Measurements from ENCODE around the gene IQSEC3.

Gene IQSEC3

DNA sequence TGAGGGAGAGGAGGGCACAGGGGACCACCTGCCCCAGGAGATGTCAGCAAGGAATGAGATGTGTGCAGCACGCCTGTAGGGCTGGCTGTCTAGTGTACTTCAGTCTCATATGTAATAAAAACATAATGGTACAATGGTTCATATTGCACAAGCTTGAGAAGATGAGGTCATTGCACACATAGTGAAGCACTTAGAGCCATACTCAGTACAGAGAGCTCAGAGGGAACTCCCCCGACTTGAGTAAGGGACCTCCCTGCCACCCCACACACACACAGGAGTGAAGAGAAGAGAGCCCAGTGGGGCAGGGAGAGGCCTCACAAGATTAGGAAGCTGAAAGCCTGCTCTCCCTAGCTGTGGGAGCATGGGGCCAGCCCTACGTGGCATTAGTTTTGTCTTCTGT lies 85.9 kb downstream of the IQSEC3 start:
- no peaks in the 10 kb centered on the region for H3K27me3 Mint-ChIP-seq
- no peak overlapping the region for H3K27ac Mint-ChIP-seq
- H3K4me1 Mint-ChIP-seq, result peaks cover 5% of the 10 kb centered on the region
- no peaks in the 10 kb centered on the region for H3K36me3 Mint-ChIP-seq
- no peak overlapping the region for H3K4me3 Mint-ChIP-seq
- no peaks in the 10 kb centered on the region for H3K9me3 Mint-ChIP-seq

DNA sequence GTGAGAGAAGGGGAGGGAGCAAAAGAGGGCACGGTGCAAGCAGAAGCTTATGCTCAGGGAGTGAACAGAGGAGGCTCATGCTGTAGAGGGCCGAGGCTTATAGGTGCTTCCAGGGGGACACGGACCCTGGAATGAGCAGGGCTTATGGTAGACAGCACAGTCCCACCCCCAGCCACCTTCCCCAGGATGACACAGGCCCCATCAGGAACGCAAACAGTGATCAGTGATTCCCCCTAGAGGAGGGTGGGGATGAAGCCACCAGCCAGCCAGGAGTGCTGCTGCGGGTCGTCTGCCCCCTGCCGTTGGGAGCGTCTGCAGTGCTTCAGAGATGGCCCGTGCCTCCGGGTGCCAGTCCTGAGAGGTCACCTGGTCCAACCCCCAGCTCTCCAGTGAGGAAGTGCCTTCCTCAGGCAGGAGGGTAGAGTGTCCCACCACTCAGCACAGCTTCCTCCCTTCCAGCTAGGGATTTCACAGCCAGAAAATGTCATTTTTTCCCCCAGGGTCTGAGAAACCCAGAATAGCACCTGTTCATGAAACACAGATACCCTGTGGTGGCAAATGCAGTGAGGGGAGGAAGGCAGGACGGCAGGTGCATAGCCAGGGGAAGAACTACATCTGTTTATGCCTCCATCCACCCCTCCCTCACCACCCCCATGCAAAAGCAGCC lies 86.6 kb downstream of the IQSEC3 start:
- H3K4me1 Mint-ChIP-seq, result peaks cover 5% of the 10 kb centered on the region
- no peak overlapping the region for H3K27ac Mint-ChIP-seq
- no peaks in the 10 kb centered on the region for H3K36me3 Mint-ChIP-seq
- no peaks in the 10 kb centered on the region for H3K9me3 Mint-ChIP-seq
- no peak overlapping the region for H3K4me3 Mint-ChIP-seq
- no peaks in the 10 kb centered on the region for H3K27me3 Mint-ChIP-seq

DNA sequence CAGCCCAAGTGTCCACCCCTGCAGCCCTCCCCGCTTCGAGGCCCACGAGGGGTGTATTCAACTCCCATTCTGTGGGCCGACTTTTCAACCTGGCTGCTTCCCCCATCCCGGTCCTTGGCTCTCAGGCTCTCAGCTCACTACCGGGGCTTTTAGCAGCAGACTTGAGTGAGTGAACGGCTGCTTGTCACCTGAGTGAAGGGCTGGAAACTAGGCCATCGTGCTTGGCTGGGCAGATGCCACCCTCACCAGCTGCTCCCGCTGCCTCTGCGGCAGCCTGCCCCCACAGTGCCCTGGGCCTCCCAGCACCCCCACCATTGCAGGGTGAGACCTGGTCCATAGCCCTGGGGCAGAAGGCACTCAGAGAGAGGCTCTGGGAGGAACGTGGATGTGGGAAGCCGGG lies 87.5 kb downstream of the IQSEC3 start:
- Mint-ChIP-seq H3K27ac (no peak overlapping the region), H3K4me1 (peaks cover 5% of the 10 kb centered on the region), H3K4me3 (no peak overlapping the region), H3K36me3 (no peaks in the 10 kb centered on the region), H3K27me3 (no peaks in the 10 kb centered on the region), H3K9me3 (no peaks in the 10 kb centered on the region)

DNA sequence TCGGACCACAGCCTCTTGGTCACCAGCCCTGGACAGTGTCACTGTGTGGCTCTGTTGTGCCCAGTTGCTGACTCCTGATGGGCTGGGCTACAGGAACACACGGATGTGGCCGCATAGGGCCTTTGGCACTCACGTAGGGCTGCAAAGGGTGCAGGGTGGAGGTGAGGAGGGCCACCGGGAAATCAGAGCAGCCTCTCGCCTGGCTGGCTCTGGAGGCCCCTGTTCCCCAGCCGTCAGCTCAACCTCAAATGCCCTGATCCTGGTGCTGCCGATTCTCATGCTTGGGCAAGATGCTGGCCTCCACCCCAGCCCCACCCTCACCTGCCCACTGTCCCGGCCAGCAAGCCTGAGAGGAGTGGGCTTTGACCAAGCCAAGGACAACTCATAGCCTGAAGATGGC lies 88.4 kb downstream of the IQSEC3 start:
- H3K4me1 Mint-ChIP-seq, result peaks cover 5% of the 10 kb centered on the region
- H3K36me3 Mint-ChIP-seq, result no peaks in the 10 kb centered on the region
- H3K27me3 Mint-ChIP-seq, result no peaks in the 10 kb centered on the region
- no peak overlapping the region for H3K4me3 Mint-ChIP-seq
- peak overlapping the region; percentile 48 for H3K27ac Mint-ChIP-seq
- H3K9me3 Mint-ChIP-seq, result no peaks in the 10 kb centered on the region

DNA sequence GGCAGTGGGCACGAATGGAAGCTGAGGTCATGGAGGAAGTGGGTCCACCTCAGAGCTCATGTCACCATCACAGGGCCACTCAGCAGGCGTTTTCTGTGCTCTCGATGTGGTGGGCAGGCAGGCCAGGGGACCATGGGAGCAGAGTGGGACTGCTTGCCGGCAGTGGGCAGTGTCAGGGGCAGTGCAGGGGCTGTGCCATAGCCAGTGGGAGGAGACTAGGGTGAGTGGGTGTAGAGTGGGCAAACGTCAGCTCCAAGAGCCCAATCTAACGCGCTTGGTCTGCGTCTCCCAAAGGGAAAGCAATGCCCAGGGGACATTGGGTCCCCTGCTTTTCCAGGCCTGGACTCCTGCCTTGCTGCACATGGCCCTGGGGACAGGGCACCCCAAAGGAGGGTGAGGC lies 89.1 kb downstream of the IQSEC3 start:
- no peak overlapping the region for H3K27ac Mint-ChIP-seq
- no peaks in the 10 kb centered on the region for H3K36me3 Mint-ChIP-seq
- H3K4me3 Mint-ChIP-seq, result no peak overlapping the region
- no peaks in the 10 kb centered on the region for H3K9me3 Mint-ChIP-seq
- no peaks in the 10 kb centered on the region for H3K27me3 Mint-ChIP-seq
- peaks cover 5% of the 10 kb centered on the region for H3K4me1 Mint-ChIP-seq

DNA sequence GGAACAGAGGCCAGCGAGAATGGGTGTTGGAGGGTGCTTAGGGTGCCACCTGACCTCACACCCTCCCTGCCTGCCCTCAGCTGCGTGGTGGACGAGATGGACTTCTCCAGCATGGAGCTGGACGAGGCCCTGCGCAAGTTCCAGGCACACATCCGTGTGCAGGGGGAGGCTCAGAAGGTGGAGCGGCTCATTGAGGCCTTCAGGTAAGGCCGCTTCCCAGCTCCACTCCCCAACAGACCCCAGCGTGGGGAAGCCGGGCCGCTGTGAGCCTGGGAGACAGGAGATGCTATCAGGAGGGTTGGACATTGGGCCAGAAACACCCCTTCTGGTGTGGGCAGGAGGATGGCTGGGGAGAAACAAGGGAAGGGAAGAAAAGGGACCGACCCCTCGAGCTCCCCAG lies 90.4 kb downstream of the IQSEC3 start:
- Mint-ChIP-seq H3K4me1 (peaks cover 5% of the 10 kb centered on the region), H3K4me3 (no peak overlapping the region), H3K27me3 (no peaks in the 10 kb centered on the region), H3K27ac (no peak overlapping the region), H3K9me3 (no peaks in the 10 kb centered on the region), H3K36me3 (no peaks in the 10 kb centered on the region)

DNA sequence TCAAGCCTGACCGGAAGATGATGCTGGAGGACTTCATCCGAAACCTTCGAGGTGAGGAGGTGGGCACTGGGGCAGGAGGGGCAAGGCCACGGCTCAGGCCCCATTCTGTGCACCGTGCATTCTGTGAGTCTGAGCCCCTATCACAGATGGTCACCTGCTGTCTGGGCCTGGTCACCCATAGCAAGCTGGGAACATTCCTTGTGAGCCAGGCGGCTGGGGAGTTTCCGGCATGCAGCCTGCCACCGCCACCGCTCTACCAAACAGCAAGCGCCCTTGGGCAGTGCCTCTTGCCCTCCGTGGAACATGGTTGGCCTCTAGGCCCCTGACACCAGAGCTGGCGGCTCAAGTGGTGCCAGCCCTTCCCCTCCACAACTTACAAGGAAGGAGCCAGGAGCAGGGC lies 91.1 kb downstream of the IQSEC3 start:
- Mint-ChIP-seq H3K36me3 (no peaks in the 10 kb centered on the region), H3K27me3 (no peaks in the 10 kb centered on the region), H3K9me3 (no peaks in the 10 kb centered on the region), H3K4me3 (no peak overlapping the region), H3K27ac (no peak overlapping the region), H3K4me1 (peaks cover 3% of the 10 kb centered on the region)

DNA sequence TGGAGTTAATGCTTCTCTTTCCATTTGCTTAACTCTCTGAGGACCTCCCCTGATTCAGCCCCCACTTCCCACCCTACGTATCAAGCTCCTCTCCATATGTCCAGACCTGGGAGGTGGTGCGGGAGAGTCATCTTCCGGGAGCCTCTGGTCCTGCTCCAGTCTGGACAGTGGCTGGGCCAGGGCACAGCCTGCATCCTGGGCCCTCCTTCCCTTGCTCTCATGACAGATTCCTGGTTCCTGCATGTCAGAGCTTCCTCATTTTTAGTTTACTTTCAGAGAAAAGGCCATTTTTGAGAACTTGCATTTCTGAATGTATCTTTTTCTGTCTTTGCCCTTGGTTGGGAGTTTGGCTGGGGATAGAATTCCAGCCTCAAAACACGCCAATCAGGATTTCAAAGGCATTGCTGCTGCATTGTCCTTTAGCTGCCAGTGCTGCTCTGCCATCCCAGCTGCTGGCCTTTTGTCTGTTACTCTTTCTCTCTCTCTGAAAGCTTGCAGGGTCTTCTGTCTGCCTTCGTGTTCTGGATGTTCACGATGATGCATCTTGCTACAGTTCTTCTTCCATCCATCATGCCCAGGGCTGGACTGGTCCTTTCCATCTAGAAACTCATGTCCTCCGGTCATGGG lies 92.7 kb downstream of the IQSEC3 start:
- H3K27ac Mint-ChIP-seq, result no peak overlapping the region
- H3K4me1 Mint-ChIP-seq, result no peaks in the 10 kb centered on the region
- H3K36me3 Mint-ChIP-seq, result no peaks in the 10 kb centered on the region
- H3K4me3 Mint-ChIP-seq, result no peak overlapping the region
- H3K27me3 Mint-ChIP-seq, result no peaks in the 10 kb centered on the region
- no peaks in the 10 kb centered on the region for H3K9me3 Mint-ChIP-seq

DNA sequence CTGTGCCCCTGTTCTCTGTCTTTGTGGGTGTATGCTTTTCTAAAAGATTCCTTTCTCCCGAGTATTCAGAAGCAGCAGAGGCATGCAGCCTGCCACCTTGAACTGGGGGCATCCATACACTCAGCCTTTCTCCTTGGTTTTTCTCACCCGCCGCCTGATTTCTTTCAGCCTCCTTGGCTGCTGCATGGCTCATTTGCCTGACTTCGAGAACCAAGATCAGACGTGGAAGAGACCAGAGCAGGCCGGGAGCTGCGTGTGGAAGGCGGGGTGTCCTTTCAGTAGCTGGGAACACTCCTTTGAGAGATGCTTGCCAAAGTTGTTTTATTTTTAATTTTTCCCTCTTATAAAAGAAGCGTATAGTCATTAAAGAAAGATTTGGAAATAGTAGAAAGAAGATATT lies 94.3 kb downstream of the IQSEC3 start:
- no peak overlapping the region for H3K27ac Mint-ChIP-seq
- H3K27me3 Mint-ChIP-seq, result no peaks in the 10 kb centered on the region
- H3K36me3 Mint-ChIP-seq, result no peaks in the 10 kb centered on the region
- no peaks in the 10 kb centered on the region for H3K9me3 Mint-ChIP-seq
- H3K4me3 Mint-ChIP-seq, result no peak overlapping the region
- no peaks in the 10 kb centered on the region for H3K4me1 Mint-ChIP-seq

DNA sequence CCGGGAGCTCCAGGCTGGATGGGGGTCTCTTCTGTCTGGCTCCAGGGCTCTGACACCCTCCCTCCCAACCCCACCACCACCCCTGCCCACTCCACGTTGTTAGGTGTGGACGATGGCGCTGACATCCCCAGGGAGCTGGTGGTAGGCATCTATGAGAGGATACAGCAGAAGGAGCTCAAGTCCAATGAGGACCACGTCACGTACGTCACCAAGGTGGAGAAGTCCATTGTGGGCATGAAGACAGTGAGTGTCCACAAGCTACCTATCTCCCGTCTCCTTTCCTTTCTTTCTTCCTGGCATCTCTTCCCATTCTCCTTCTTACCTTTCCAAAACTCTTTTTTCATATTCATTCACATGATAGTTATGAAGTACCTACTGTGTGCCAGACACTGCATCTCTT lies 95.3 kb downstream of the IQSEC3 start:
- H3K27me3 Mint-ChIP-seq, result no peaks in the 10 kb centered on the region
- no peak overlapping the region for H3K4me3 Mint-ChIP-seq
- no peaks in the 10 kb centered on the region for H3K4me1 Mint-ChIP-seq
- no peak overlapping the region for H3K27ac Mint-ChIP-seq
- no peaks in the 10 kb centered on the region for H3K36me3 Mint-ChIP-seq
- H3K9me3 Mint-ChIP-seq, result no peaks in the 10 kb centered on the region

DNA sequence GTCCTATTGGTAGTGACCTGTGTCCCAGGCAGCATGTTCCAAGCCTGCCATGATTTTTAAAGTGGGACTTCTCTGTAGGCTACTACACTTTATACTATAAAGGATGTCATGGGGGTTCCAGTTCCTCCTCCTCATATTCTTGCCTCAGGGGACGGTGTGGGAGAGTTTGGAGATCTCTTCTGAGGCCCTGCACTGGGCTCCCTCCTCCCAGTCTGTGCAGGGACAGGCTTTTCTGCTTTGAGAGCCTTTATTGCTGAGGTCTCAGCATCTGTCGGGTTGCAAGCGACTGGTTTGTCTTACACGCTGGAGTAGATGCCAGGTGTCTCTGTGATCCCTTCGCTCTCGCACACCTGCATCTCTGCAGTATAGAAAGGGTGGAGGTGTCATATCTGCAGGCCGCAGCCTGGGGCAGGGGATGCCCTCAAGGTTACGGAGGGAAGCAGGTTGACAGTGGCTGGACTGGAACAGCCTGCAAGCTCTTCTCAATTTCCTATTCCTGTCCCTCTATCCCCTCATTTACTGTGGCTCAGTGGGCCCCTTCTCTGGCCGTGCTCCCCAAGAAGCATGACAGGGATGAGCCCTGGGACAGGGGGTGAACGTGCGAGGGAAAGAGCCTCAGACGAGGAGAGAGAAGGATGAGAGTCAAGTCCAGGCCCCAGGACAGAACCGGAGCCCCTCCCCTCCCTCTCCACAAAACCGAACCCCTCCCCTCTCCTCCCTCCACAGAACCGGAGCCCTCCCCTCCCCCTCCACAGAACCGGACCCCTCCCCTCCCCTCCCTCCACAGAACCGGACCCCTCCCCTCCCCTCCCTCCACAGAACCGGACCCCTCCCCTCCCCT lies 96.1 kb downstream of the IQSEC3 start:
- no peak overlapping the region for H3K4me3 Mint-ChIP-seq

DNA sequence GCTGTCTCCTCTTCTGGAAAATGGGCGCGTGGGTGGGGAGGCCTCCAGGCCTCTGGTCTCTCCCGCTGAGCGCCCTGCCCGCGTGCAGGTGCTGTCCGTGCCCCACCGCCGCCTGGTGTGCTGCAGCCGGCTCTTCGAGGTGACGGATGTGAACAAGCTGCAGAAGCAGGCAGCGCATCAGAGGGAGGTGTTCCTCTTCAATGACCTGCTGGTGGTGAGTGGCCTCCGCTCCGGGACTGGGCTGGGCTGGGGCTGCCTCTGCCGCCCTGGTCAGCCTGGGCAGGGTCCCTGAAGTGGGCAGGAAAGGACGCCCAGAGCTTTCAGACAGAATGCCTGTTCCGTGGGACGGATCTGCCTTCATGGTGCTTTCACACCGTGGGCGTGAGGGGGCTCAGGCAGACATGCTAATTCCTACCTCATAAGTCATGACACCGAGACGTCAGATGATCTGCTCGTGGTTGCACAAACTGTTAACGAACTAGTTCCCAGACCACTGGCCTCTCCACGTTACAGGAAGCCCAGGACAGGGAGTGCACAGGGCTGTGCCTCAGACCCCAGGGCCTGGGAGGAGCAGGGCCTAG lies 96.9 kb downstream of the IQSEC3 start:
- Mint-ChIP-seq H3K27me3 (no peaks in the 10 kb centered on the region), H3K27ac (no peak overlapping the region), H3K36me3 (no peaks in the 10 kb centered on the region), H3K9me3 (no peaks in the 10 kb centered on the region), H3K4me3 (no peak overlapping the region), H3K4me1 (peaks cover 1% of the 10 kb centered on the region)

More for the DNA sequence above, 96.1 kb downstream of the IQSEC3 start:
- Mint-ChIP-seq H3K9me3 (no peaks in the 10 kb centered on the region), H3K36me3 (no peaks in the 10 kb centered on the region), H3K27me3 (no peaks in the 10 kb centered on the region), H3K27ac (no peak overlapping the region), H3K4me1 (no peaks in the 10 kb centered on the region)

DNA sequence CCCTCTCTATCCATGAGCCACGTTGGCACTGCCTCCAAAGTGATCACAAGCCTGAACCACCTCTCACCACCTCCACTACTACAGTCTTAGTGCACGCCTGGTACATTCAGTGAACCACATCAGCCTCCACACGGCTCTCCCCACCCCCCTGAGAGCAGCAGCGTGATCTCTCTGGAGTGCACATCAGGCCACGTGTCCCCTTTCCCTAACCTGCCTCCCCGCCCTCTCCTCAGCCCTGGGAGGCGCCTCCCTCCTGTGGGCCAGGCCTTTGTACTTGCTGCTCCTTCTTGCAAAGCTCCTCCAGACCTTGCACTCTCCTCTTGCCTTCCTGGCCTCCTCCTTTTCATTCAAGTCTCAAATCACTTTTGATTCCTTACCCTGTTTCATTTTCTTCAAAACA lies 97.6 kb downstream of the IQSEC3 start:
- Mint-ChIP-seq H3K4me3 (no peak overlapping the region), H3K36me3 (no peaks in the 10 kb centered on the region), H3K9me3 (no peaks in the 10 kb centered on the region), H3K27ac (no peak overlapping the region), H3K4me1 (peaks cover 9% of the 10 kb centered on the region), H3K27me3 (no peaks in the 10 kb centered on the region)

DNA sequence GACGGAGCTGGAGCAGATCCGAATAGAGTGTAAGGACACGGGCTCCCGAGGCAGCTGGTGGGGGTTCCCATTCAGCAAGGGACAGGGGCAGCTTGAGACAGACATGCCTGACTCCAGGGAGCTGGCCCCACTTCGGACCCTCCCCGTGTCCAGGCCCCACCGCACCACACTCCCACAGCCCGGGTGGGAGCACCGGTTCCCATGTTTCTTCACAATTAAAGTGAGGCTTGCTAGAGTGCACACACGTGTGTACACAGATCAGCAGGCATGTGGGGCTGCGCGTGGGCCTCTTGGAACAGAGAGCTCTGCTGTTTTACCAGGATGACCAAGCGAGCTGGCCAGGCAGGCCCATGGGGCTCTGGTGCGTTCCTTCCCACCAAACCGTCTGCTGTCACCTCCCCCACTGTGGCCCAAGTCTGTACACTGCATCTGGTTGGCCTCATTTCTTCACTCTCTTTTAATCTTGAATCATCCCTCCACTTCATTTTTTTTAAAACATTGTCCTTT lies 99.3 kb downstream of the IQSEC3 start:
- Mint-ChIP-seq H3K27me3 (no peaks in the 10 kb centered on the region), H3K4me1 (peaks cover 16% of the 10 kb centered on the region), H3K27ac (peak overlapping the region; percentile 23), H3K4me3 (no peak overlapping the region), H3K9me3 (no peaks in the 10 kb centered on the region), H3K36me3 (no peaks in the 10 kb centered on the region)

DNA sequence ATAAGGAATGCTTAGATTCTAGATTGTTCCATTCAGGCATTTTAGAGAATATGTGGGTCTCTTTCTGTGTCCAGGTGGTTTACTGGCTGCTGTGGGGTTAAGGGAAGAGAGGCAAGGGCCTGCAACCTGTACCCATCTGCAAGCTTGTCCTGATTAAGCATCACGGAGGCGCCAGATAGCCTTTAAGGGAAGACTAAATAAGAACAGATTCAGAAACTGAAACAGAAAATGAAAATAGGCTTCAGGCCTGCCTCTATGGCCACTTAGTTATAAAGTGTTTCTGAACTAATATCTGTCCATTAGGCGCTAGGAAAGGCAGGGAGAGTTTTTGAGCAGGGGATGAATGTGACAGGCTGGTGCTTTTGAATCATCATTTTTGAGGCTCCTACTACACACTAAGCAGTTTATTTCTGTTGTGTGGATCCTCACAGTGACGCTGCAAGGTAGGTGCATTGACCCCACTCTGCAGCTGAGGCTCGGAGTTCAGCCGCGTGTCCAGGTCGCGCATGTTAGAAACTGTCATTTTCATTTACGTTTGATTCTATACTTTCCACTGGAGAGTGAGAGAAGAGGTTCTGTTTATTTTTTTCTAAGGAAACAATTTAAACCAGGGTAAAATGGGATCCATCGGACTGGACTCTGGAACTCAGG lies 100.0 kb downstream of the IQSEC3 start:
- Mint-ChIP-seq H3K4me3 (no peak overlapping the region), H3K4me1 (peaks cover 16% of the 10 kb centered on the region), H3K36me3 (no peaks in the 10 kb centered on the region), H3K9me3 (no peaks in the 10 kb centered on the region), H3K27ac (peak overlapping the region; percentile 23), H3K27me3 (no peaks in the 10 kb centered on the region)
